Stimulated activated CD4-positive, alpha-beta T cell treated with anti-CD3 and anti-CD28 coated beads, Interleukin-1b, Interleukin-23, amount 100 ng/mL, for 48 hours (primary cell): ENCODE results near the gene NACAD.

Experiments used
- DNase-seq: peaks from one replicate; pipeline ENCODE4 v3.0.0-alpha.2; 2020

NACAD gene

GRCh38 chr7:45073031-45073785, 15.6 kb downstream of the NACAD start:
- no peak for DNase-seq

GRCh38 chr7:45072131-45073030, 16.4 kb downstream of the NACAD start:
- no peak for DNase-seq

- DNase-seq = no peak
Observed at GRCh38 chr7:45071528-45071927, 17.2 kb downstream of the NACAD start.

- no peak for DNase-seq
Observed at GRCh38 chr7:45070254-45070642, 18.5 kb downstream of the NACAD start.

GRCh38 chr7:45069444-45070253, 19.1 kb downstream of the NACAD start:
- no peak for DNase-seq

GRCh38 chr7:45068236-45069023, 20.3 kb downstream of the NACAD start:
- no peak for DNase-seq

- DNase-seq = no peak
Observed at GRCh38 chr7:45067582-45067981, 21.2 kb downstream of the NACAD start.

- no peak for DNase-seq
Observed at GRCh38 chr7:45066409-45066808, 22.4 kb downstream of the NACAD start.

GRCh38 chr7:45065031-45065995, 23.5 kb downstream of the NACAD start:
- DNase-seq = no peak

GRCh38 chr7:45064047-45064725, 24.6 kb downstream of the NACAD start:
- no peak for DNase-seq

- DNase-seq = no peak
Observed at GRCh38 chr7:45061806-45062425, 26.9 kb downstream of the NACAD start.

GRCh38 chr7:45061352-45061751, 27.4 kb downstream of the NACAD start:
- no peak for DNase-seq

GRCh38 chr7:45060295-45060694, 28.5 kb downstream of the NACAD start:
- DNase-seq = no peak

- no peak for DNase-seq
Observed at GRCh38 chr7:45057878-45058277, 30.9 kb downstream of the NACAD start.

GRCh38 chr7:45055594-45056219, 33.1 kb downstream of the NACAD start:
- no peak for DNase-seq

- no peak for DNase-seq
Observed at GRCh38 chr7:45055016-45055415, 33.8 kb downstream of the NACAD start.

- DNase-seq = no peak
Observed at GRCh38 chr7:45054442-45054841, 34.3 kb downstream of the NACAD start.

- no peak for DNase-seq
Observed at GRCh38 chr7:45053941-45054340, 34.8 kb downstream of the NACAD start.

GRCh38 chr7:45053401-45053800, 35.4 kb downstream of the NACAD start:
- DNase-seq = no peak

GRCh38 chr7:45052011-45052410, 36.8 kb downstream of the NACAD start:
- no peak for DNase-seq
